Activated gamma-delta T cell (primary cell): ENCODE measurements around the gene IDH3G.
"Not testable (repeated sequence)": the region's sequence is repeated elsewhere in the genome, so short reads cannot be mapped to it uniquely, and the experiment has no call there.

Experiments
- DNase-seq: peaks from one replicate; lab custom pipeline; 2025; lab: John Stamatoyannopoulos, UW

Gene IDH3G

GRCh38 chrX:153762626-153763173 lies 31.5 kb downstream of the IDH3G start:
- no peak for DNase-seq

DNA sequence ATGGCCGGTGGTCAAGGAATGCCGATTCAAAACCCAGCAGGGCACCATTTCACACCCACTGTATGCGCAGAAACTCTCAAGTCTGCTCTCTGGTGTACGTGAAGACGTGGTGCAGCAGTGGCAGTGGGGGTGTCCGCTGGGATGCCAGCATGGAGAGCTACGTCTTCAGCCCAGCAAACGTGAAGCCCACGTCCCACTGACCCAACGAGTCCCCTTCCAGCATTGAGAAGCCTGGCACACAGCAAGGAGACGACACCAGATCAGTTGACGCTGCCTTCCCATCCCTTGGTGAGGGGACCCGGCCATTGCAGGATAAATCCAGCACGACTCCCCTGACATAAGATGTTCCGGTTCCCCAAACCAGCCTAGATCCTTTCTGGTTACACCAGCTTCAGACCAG lies 32.3 kb downstream of the IDH3G start:
- DNase-seq = no peak

DNA sequence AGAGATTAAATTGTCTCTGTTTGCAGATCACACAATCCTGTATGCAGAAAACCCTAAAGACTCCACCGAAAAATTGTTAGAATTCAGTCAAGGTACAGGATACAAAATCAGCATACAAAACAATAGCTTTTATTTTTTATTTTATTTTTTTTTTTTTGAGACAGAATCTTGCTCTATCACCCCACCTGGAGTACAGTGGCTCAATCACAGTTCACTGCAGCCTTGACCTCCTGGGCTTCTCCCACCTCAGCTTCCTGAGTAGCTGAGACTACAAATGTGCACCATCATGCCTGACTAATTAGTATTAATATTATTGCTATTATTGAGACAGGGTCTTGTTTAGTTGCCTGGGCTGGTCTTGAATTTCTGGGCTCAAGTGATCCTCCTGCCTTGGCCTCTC lies 39.0 kb downstream of the IDH3G start:
- DNase-seq = no peak

GRCh38 chrX:153750127-153750774 lies 43.9 kb downstream of the IDH3G start:
- DNase-seq = no peak

GRCh38 chrX:153749017-153749416 lies 45.2 kb downstream of the IDH3G start:
- DNase-seq = not testable (repeated sequence)

DNA sequence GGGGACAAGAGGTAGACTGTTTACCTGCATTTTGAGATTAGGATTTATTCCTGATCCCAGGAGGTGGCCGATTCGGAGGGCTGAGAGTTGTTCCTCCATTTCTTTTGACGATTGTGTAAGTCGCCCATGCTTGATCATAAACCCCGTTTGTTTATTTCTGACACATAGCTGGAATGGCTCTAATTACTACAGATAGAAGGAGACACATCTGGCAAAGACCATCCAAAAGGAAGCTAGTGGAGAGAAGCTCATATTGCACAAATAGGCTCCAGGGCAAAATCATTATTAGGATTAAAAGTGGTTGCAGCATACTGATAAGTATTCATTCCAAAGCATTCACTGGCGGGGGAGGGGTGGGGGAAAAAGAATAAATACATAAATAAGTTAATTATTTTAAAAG lies 47.2 kb downstream of the IDH3G start:
- not testable (repeated sequence) for DNase-seq

- no peak for DNase-seq
Measured at GRCh38 chrX:153746359-153746758, 47.8 kb downstream of the IDH3G start.

DNA sequence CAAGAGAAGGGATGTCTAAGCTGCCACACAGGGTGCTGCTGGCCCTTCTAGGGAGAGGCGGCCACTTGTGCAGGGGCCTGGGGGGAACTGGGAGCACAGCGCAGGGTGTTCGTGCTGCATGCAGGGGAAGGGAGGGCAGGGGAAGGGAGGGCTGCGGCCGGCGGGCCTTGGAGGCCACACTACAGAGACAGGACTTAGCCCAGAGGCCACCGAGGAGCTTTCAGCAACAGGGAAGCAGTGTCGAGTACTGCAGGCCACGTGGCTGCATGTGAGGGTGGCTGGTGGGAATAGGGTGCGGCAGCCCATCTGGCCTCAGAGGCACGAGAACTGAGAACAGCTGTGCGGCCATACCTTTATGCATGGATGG lies 49.1 kb downstream of the IDH3G start:
- not testable (repeated sequence) for DNase-seq

GRCh38 chrX:153744210-153745066 lies 49.7 kb downstream of the IDH3G start:
- no peak for DNase-seq

- not testable (repeated sequence) for DNase-seq
Measured at GRCh38 chrX:153743468-153744209, 50.5 kb downstream of the IDH3G start.

DNA sequence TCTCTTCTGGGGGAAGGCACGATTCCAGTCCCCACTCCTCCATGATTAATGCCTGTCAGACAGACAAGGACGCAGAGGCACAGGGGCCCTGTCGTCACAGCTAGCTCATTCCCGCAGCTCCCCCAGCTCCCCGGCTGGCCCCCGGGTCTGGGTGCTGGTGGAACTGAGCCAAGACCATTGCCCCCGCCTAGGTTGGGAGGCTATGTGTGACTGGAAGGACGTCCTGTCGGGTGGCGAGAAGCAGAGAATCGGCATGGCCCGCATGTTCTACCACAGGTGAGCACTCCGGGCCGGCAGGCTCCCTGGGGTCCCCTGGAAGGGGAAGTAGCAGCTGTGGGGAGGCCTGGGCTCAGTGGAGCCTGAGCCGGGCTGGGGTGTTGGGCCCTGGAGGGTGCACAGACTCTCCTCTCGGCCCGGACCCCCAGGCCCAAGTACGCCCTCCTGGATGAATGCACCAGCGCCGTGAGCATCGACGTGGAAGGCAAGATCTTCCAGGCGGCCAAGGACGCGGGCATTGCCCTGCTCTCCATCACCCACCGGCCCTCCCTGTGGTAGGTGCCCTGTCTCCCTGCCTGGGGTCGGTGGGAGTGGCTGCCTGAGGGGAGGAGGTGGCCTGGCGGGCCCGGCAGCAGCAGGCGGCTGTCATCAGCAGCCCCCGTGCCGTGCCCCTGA lies 51.2 kb downstream of the IDH3G start:
- DNase-seq = not testable (repeated sequence)

DNA sequence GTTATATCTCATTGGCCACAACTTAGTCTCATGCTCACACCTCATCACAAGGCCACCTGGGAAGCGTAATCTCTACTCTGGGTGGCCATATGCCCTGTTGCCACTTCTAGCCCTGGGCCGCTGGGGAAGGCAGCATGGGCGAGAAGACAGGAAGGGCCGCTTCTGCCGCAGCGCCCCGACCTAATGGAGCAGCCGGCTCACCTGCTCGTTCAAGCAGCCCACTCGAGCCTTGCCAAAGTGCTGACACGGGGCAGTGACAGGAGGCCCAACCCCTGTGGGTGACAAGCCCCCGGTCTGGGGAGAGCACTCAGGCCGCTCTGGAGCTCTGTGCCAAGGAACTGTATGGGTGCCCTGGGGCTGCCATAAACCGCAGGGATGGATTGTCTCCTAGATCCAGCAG lies 52.1 kb downstream of the IDH3G start:
- not testable (repeated sequence) for DNase-seq

DNA sequence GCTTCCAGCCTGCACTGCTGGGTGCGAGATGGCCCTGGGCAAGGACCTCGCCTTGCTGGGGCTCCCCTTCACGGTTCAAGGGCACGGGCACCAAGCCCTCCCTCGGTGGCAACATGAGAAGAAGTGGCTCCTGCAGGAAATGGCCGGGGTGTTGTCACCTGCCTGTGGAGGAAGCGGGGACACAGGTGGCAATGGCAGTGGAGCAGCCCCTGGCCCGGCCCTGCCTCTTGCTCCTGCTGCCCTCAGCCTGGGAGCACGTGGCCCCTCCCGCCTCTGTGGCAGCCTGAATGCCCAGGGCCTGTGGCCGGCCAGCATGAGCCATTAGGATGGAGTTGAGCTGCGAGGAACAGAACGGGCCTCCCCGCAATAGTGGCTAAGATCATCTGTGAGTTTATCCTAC lies 52.7 kb downstream of the IDH3G start:
- no peak for DNase-seq

- no peak for DNase-seq
Measured at GRCh38 chrX:153740631-153741222, 53.4 kb downstream of the IDH3G start.

- DNase-seq = no peak
Measured at GRCh38 chrX:153739754-153740486, 54.3 kb downstream of the IDH3G start.

DNA sequence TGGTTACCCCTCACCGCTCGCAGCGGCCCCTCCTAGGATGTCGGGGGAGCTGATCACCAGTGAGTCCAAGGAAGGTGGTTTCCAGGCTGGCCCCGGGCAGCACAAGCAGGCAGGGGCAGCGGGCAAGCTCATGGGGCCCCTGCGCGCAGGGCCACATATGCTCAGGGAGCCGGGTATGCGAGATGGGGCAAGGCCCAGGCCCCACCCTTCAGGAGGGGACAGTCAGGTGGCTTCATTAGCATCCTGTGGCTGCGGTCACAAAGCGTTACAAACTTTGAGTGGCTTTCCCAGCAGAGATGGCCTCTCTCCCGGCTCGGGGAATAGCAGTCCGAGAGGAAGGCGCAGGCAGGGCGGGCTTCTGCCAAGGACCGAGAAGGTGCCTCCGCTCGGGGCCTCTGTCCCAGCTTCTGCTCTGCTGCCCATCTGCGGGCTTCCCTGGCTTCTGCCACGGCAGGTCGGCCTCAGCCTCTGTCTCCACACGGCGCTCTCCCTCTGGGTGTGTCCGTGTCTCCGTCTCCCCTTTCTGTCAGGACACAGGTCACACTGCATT lies 56.0 kb downstream of the IDH3G start:
- DNase-seq = no peak

- DNase-seq = no peak
Measured at GRCh38 chrX:153736871-153737441, 57.2 kb downstream of the IDH3G start.

GRCh38 chrX:153736071-153736820 lies 57.9 kb downstream of the IDH3G start:
- DNase-seq = no peak
